Sigmoid colon (tissue), 3 donors: ENCODE data around the gene SEPTIN7.

Experiments used
- CTCF ChIP-seq, 4 experiments: fragments of 450-650 bp in 3 of 4; fragments of 200-600 bp in 1 of 4; IDR thresholded peaks; one replicate each; pipeline ENCODE4 v1.5.1; 2016 to 2019; ENCODE audit warnings: antibody characterized with exemption in 4 of 4, mild to moderate bottlenecking in 3 of 4, moderate library complexity in 2 of 4
- POLR2A ChIP-seq, 2 donors: fragments of 450-650 bp; IDR thresholded peaks; one replicate each; pipeline ENCODE4 v1.6.1; 2016; ENCODE audit warnings: antibody characterized with exemption in 2 of 2, mild to moderate bottlenecking in 2 of 2, moderate library complexity in 2 of 2

- TF ChIP-seq CTCF (IDR thresholded peaks at IDR 0.05) (no peak), POLR2A (IDR thresholded peaks at IDR 0.05) (no peak)
Measured at GRCh38 chr7:35805876-35806275, 5.0 kb downstream of the SEPTIN7 start.
